Non-pigmented ciliary epithelial cell (primary cell): ENCODE data around the gene COPG1.

Source experiments
- DNase-seq: peaks from one replicate; pipeline ENCODE4 v3.0.0-alpha.2; 2010; ENCODE audit warnings: low read depth

The COPG1 gene

GRCh38 chr3:129313665-129314385 lies 64.4 kb downstream of the COPG1 start:
- DNase-seq = no peak

GRCh38 chr3:129314386-129315222 lies 65.2 kb downstream of the COPG1 start:
- no peak for DNase-seq

GRCh38 chr3:129315223-129315997 lies 66.0 kb downstream of the COPG1 start:
- no peak for DNase-seq

GRCh38 chr3:129315998-129316247 lies 66.5 kb downstream of the COPG1 start:
- no peak for DNase-seq

GRCh38 chr3:129316248-129317013 lies 67.0 kb downstream of the COPG1 start:
- DNase-seq = no peak

- no peak for DNase-seq
Measured at GRCh38 chr3:129317014-129317771, 67.8 kb downstream of the COPG1 start.

- no peak for DNase-seq
Measured at GRCh38 chr3:129317848-129318247, 68.4 kb downstream of the COPG1 start.

GRCh38 chr3:129318921-129319320 lies 69.5 kb downstream of the COPG1 start:
- DNase-seq = no peak

- DNase-seq = no peak
Measured at GRCh38 chr3:129320261-129320660, 70.9 kb downstream of the COPG1 start.

GRCh38 chr3:129320825-129321487 lies 71.5 kb downstream of the COPG1 start:
- no peak for DNase-seq

GRCh38 chr3:129321887-129322286 lies 72.5 kb downstream of the COPG1 start:
- DNase-seq = no peak

- DNase-seq = no peak
Measured at GRCh38 chr3:129323651-129324294, 74.4 kb downstream of the COPG1 start.

GRCh38 chr3:129324855-129325254 lies 75.4 kb downstream of the COPG1 start:
- DNase-seq = no peak

- DNase-seq = no peak
Measured at GRCh38 chr3:129325383-129325782, 76.0 kb downstream of the COPG1 start.

GRCh38 chr3:129326138-129326537 lies 76.7 kb downstream of the COPG1 start:
- no peak for DNase-seq

- no peak for DNase-seq
Measured at GRCh38 chr3:129326595-129326994, 77.2 kb downstream of the COPG1 start.
